ENCODE measurements around the gene PCDHGC3.
"Not testable (repeated sequence)": the region's sequence is repeated elsewhere in the genome, so short reads cannot be mapped to it uniquely, and the experiment has no call there.

- TF ChIP-seq ELF1 (IDR thresholded peaks at IDR 0.05); TAF1 (IDR thresholded peaks at IDR 0.05; ENCODE audit: borderline replicate concordance, low read depth, low read length); CTCF (IDR thresholded peaks at IDR 0.05); TCF12 (IDR thresholded peaks at IDR 0.05); REST (IDR thresholded peaks at IDR 0.05; ENCODE audit: low read depth, low read length); POLR2AphosphoS5 (IDR thresholded peaks at IDR 0.05; ENCODE audit: low read depth, low read length); NRF1 (IDR thresholded peaks at IDR 0.05; ENCODE audit: low read depth, low read length); EZH2phosphoT487 (IDR thresholded peaks at IDR 0.05; ENCODE audit: borderline replicate concordance, low read depth); YY1 (IDR thresholded peaks at IDR 0.05; ENCODE audit: low read depth); NFIC (IDR thresholded peaks at IDR 0.05; ENCODE audit: borderline replicate concordance); MAX (IDR thresholded peaks at IDR 0.05; ENCODE audit: low read depth); FOXJ3 (CRISPR knock-in tag; IDR thresholded peaks at IDR 0.05); RFX5 (IDR thresholded peaks at IDR 0.05; ENCODE audit: low read length): not testable (repeated sequence)
- TF ChIP-seq, protein P1, sequence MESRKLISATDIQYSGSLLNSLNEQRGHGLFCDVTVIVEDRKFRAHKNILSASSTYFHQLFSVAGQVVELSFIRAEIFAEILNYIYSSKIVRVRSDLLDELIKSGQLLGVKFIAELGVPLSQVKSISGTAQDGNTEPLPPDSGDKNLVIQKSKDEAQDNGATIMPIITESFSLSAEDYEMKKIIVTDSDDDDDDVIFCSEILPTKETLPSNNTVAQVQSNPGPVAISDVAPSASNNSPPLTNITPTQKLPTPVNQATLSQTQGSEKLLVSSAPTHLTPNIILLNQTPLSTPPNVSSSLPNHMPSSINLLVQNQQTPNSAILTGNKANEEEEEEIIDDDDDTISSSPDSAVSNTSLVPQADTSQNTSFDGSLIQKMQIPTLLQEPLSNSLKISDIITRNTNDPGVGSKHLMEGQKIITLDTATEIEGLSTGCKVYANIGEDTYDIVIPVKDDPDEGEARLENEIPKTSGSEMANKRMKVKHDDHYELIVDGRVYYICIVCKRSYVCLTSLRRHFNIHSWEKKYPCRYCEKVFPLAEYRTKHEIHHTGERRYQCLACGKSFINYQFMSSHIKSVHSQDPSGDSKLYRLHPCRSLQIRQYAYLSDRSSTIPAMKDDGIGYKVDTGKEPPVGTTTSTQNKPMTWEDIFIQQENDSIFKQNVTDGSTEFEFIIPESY (IDR thresholded peaks at IDR 0.05; ENCODE audit: borderline replicate concordance, low read depth), result not testable (repeated sequence)
These were observed 43.5 kb upstream of the PCDHGC3 start for GRCh38 chr5:141432308-141432707.
